ENCODE data around the gene KLHL3.

KLHL3 gene

GRCh38 chr5:137636830-137637714, 98.8 kb downstream of the KLHL3 start:
- no peak for DNase-seq (ENCODE audit: insufficient read length, low spot score)
- no peak for FAIRE-seq

GRCh38 chr5:137636099-137636498, 99.8 kb downstream of the KLHL3 start:
- FAIRE-seq (no peak), DNase-seq (ENCODE audit: insufficient read length, low spot score) (no peak)
- no peak for TF ChIP-seq CTCF (IDR thresholded peaks at IDR 0.05; ENCODE audit: insufficient read depth, missing control alignments)

More at GRCh38 chr5:137636830-137637714, 98.8 kb downstream of the KLHL3 start:
- no peak for TF ChIP-seq CTCF (IDR thresholded peaks at IDR 0.05; ENCODE audit: insufficient read depth, missing control alignments)

- FAIRE-seq (no peak), DNase-seq (ENCODE audit: insufficient read length, low spot score) (no peak)
- no peak for TF ChIP-seq CTCF (IDR thresholded peaks at IDR 0.05; ENCODE audit: insufficient read depth, missing control alignments)
Observed at GRCh38 chr5:137635521-137635921, 100.4 kb downstream of the KLHL3 start.

GRCh38 chr5:137633896-137634295, 102.0 kb downstream of the KLHL3 start:
- FAIRE-seq (no peak), DNase-seq (ENCODE audit: insufficient read length, low spot score) (no peak)
- TF ChIP-seq CTCF (IDR thresholded peaks at IDR 0.05; ENCODE audit: insufficient read depth, missing control alignments): no peak

GRCh38 chr5:137632716-137633115, 103.2 kb downstream of the KLHL3 start:
- no peak for TF ChIP-seq CTCF (IDR thresholded peaks at IDR 0.05; ENCODE audit: insufficient read depth, missing control alignments)
- DNase-seq (ENCODE audit: insufficient read length, low spot score) (no peak), FAIRE-seq (no peak)

GRCh38 chr5:137631453-137631852, 104.4 kb downstream of the KLHL3 start:
- no peak for TF ChIP-seq CTCF (IDR thresholded peaks at IDR 0.05; ENCODE audit: insufficient read depth, missing control alignments)
- DNase-seq (ENCODE audit: insufficient read length, low spot score) (no peak), FAIRE-seq (no peak)

- no peak for TF ChIP-seq CTCF (IDR thresholded peaks at IDR 0.05; ENCODE audit: insufficient read depth, missing control alignments)
- DNase-seq (ENCODE audit: insufficient read length, low spot score) (no peak), FAIRE-seq (no peak)
Observed at GRCh38 chr5:137630972-137631370, 104.9 kb downstream of the KLHL3 start.

Data from D721Med (cell line).